CD4-positive, alpha-beta T cell treated with Interleukin-15 for 1 hour (primary cell): ENCODE data around the gene FSCN2.

Source experiments
- DNase-seq: peaks from one replicate; pipeline ENCODE4 v3.0.0-alpha.2; 2020

FSCN2 gene

DNA sequence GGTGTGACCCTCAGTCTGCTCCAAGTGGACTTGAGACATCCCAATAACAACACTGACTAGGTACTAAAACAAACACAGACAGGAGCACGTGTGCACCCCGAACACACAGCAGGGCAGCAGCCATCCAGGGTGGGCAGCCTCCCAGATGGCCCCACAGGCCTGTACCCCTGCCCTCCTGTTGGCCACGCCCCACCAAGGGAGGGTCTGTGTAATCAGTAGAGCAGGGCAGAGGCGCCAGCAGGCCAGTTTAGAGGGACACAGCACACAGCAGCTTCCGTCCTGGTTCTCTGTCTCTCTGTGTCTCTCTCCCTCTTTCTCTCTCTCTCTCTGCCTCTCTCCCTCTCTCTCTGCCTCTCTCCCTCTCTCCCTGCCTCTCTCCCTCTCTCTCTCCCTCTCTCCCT, 37.0 kb upstream of the FSCN2 start:
- no peak for DNase-seq

GRCh38 chr17:81491761-81492160, 36.4 kb upstream of the FSCN2 start:
- no peak for DNase-seq

DNA sequence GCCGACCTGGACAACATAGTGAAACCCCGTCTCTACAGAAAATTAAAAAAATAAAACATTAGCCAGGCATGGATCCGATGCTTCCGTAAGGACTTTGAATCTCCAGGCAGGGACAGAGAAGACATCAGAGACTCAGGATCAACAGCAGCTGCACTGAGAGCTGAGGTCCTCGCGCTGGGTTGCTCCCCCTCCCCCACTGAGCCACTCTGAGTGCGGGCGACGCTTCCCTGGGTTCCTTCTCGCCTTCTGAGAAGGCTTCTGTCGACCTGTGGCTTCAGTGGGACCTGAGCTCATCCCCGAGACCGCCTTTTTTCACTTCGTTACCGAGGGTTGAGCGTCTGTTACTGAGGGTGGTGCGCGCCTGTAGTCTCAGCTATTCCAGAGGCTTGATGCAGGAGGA, 36.0 kb upstream of the FSCN2 start:
- DNase-seq: no peak

DNA sequence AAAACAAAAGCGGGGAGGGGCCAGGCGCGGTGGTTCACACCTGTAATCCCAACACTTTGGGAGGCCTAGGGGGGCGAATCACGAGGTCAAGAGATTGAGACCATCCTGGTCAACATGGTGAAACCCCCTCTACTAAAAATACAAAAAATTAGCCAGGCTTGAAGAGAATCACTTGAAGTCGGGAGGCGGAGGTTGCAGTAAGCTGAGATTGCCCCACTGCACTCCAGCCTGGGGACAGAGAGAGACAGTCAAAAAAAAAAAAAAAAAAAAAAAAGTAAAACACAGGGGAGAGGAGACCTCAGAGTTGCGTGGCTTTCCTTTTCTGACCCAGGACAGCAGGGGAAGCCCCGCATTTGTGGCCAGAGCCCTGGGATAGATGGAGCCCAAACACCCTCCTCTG, 35.5 kb upstream of the FSCN2 start:
- no peak for DNase-seq

- no peak for DNase-seq
Observed at GRCh38 chr17:81493198-81494038, 34.8 kb upstream of the FSCN2 start.

DNA sequence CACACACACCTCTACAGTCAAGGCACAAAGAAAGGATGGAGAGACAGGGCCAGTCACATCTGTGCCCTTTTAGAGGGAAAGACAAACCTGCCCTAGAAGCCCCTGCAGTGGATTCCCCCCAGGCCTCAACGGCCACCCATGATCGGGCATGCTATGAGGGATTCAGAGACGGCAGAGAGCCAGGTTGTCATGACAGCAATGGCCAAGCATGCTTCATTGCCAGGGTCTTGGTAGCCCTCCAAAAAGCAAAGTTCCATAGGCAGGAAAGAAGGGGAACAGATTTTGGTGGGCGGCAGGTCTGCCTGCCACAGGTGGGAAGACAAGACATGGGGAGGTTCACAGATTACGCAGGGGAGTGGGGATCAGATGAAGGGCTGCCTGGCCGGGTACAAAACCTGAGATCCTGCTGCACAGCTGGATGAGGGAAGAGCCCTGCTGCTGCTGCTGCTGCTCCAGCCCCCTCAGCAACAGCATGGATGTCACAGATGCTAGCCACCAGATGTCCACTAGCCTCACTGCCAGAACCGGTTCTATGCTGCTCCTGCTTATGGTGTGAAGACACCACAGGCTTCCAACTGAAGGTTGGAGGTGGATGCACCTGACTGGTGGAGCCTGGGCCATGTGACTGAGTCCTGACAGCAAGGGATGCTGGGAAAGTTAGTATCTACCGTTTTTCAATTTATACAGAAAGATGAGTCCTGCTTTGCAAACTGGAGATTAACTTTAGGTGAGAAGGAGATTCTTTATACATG, 33.4 kb upstream of the FSCN2 start:
- no peak for DNase-seq

GRCh38 chr17:81498953-81499600, 29.1 kb upstream of the FSCN2 start:
- DNase-seq: no peak

DNA sequence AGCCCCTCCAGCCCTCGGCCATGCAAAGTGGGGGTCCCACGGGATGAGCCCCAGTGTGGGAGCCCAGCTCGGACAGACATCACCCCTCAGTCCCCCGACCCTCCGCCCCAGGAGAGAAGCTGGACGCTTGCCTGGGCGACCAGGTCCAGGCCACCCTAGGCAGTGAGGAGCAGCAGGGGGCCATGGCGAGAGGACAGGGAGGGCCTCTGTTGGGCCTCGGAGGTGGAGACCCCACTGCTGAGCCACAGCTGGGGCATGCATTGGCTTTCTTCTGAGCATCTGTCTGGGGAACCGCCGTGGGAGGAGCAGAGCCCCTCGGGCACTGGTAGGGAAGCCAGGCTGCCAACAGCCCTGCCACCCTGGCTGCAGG, 28.6 kb upstream of the FSCN2 start:
- DNase-seq: no peak

DNA sequence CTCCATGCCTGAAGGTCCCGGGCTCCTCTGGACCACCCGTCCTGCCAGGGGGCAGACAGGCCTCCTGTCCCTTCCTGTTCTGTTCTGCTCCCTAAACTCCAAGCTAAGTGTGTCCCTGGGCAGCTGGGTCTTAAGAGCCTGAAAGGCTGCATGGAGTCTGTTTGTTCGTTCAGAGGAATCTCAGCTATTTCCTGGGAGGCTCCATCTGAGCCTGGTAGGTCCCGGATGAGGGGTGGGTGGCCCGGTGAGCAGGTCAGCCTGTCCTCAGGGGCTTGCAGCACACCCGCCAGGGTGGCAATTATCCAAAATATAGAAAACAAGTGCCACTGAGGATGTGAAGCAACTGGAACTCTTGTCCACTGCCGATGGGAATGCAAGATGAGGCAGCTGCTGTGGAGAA, 28.1 kb upstream of the FSCN2 start:
- DNase-seq: no peak

DNA sequence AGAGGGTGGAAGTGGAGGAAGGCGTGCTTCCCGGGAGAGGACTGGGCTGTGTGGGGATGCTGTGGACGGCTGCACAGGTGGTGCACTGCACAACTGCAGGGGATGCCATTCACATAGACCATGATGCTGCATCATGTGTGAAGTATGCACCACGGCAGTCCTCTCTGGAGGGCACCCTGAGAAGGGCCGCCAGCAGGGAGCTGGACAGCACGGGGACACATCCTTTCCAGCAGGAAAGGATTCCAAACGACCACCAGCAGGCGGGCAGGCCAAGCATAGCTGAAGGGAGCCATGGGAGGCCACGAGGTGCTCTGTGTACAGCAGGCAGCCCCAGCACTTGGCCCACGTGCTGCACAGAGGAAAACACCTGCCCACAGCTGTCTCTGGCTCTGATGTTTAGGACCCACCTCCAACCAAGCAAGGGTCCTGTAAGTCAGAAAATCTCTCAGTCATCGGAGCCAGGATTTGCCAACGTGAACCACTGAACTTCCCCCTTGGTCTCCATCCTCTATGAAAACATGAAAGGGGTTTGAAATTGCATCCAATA, 25.6 kb upstream of the FSCN2 start:
- no peak for DNase-seq

GRCh38 chr17:81503619-81504018, 24.6 kb upstream of the FSCN2 start:
- no peak for DNase-seq

DNA sequence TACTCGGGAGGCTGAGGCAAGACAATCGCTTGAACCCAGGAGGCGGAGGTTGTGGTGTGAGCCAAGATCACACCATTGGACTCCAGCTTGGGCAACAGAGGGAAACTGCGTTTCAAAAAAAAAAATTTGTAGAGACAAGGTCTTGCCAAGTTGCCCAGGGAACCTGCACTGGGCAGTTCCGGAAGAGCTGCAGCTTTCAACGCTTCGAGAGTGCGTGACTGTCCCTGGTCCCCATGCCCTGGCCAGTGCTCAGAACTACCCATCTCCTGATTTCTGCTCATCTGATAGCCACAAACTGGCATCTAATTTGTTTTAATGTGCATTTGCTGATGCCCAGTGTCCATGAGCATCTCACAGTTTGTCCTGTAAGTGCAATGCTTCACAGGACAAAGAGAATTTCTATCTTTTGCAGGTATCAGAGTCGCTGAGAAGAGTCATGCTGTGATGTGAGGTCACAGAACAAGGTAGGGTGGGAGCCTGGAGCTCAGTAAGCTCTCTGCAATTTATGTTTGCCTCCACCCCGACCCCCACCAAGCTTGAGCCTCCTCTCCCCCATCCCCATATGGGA, 19.5 kb upstream of the FSCN2 start:
- DNase-seq: no peak

GRCh38 chr17:81509207-81509971, 18.8 kb upstream of the FSCN2 start:
- peak; percentile 32 for DNase-seq

DNA sequence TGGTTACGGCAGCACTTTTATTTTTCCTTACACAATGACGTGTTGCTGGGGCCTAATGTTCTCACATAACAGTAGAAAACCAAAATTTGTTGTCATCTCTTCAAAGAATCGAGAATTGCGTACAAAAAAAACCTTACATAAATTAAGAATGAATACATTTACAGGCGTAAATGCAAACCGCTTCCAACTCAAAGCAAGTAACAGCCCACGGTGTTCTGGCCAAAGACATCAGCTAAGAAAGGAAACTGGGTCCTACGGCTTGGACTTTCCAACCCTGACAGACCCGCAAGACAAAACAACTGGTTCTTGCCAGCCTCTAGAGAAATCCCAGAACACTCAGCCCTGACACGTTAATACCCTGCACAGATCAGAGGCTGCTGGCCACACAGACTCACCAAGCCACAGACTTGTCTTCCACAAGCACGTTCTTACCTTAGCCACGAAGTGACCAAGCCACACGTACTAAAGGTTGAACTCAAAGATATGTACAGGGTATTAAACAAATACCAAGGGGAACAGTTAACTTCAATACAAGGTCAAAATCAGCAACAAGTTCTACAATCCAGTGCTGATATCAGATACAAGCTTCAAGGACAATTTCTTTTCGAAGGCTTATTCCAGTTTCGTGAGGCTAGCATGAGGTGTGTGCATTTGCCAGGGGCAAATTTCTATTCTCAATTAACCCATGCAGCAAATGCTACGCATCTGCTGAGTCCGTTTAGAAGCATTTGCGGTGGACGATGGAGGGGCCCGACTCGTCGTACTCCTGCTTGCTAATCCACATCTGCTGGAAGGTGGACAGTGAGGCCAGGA, 18.0 kb upstream of the FSCN2 start:
- no peak for DNase-seq

DNA sequence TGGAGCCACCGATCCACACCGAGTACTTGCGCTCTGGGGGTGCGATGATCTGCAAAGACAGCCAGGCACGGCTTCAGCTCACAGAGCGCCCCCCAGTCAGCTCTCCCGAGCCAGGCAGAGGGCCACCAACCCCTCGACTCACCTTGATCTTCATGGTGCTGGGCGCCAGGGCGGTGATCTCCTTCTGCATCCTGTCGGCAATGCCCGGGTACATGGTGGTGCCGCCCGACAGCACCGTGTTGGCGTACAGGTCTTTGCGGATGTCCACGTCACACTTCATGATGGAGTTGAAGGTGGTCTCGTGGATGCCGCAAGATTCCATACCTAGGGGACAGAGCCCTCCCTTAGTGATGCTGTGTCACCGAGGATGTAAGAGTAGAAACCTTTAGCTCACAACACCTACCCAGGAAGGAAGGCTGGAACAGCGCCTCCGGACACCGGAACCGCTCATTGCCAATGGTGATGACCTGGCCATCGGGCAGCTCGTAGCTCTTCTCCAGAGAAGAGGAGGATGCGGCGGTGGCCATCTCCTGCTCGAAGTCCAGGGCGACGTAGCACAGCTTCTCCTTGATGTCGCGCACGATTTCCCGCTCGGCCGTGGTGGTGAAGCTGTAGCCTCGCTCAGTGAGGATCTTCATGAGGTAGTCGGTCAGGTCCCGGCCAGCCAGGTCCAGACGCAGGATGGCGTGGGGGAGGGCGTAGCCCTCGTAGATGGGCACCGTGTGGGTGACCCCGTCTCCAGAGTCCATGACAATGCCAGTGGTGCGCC, 17.2 kb upstream of the FSCN2 start:
- peak; percentile 35 for DNase-seq

GRCh38 chr17:81511554-81511803, 16.7 kb upstream of the FSCN2 start:
- DNase-seq: no peak

GRCh38 chr17:81511804-81512561, 16.2 kb upstream of the FSCN2 start:
- DNase-seq: no peak

GRCh38 chr17:81512562-81513371, 15.4 kb upstream of the FSCN2 start, which contains the start of gene ACTG1:
ACTG1 (minus strand) TSS chr17:81512799; CDS start chr17:81512354, 445 bp downstream.
- peak; percentile 94 for DNase-seq

DNA sequence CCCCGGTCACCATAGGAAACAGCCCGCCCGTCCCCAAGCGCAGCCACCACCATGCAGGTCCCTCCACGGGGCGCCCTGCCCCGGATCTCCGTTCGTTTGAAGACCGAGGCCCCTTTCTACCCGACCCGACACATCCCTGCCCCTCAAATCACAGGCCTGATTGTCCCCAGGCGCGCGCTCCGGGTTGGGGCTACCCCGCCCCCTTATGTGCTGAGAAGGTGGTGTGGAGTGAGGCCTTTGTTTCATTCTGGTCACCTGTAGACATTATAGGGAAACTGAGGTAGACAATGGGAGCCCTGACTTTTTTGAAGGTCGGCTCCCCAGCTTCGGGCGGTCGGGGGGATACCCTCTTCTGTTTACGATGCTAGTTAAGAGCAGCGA, 14.8 kb upstream of the FSCN2 start:
- peak; percentile 62 for DNase-seq
